Neural crest cell (in vitro differentiated cells): ENCODE measurements around the gene OSBP2. TPM values are rescaled to one million over a fixed set of nuclear protein-coding genes. Genes with fewer than 3 reads are reported as not detected.

ENCODE experiments used
- DNase-seq: peaks from one replicate; pipeline ENCODE4 v3.0.0; 2021; ENCODE audit warnings: low read depth, mixed read lengths, low spot score
- H3K27ac Mint-ChIP-seq: one replicate; pipeline ENCODE4 v1.8.0; 2021; ENCODE audit warnings: mild to moderate bottlenecking, mixed read lengths; ENCODE audit not compliant: unreplicated experiment
- H3K27me3 Mint-ChIP-seq: 2 replicates; pipeline ENCODE4 v1.8.0; 2021; ENCODE audit warnings: low read depth, mild to moderate bottlenecking, mixed read lengths
- H3K36me3 Mint-ChIP-seq: 2 replicates; pipeline ENCODE4 v1.8.0; 2021; ENCODE audit warnings: low read depth, mild to moderate bottlenecking, mixed read lengths
- H3K4me1 Mint-ChIP-seq: 2 replicates; pipeline ENCODE4 v1.8.0; 2021; ENCODE audit warnings: mixed read lengths
- H3K4me3 Mint-ChIP-seq: one replicate; pipeline ENCODE4 v1.8.0; 2021; ENCODE audit warnings: mild to moderate bottlenecking, mixed read lengths
- H3K9me3 Mint-ChIP-seq: 2 replicates; pipeline ENCODE4 v1.8.0; 2021; ENCODE audit warnings: mixed read lengths
- CTCF ChIP-seq: fragments of 200-600 bp; sonication (generic); conservative IDR thresholded peaks from 2 replicates; pipeline ENCODE4 v1.5.0; 2021; ENCODE audit warnings: antibody characterized with exemption, mild to moderate bottlenecking
- long read RNA-seq: library from polyadenylated mRNA; unstranded; transcript quantifications from one replicate; pipeline ENCODE4 v2.0.0, GENCODE V29; 2020
- total RNA-seq: library from RNA; stranded (reverse); gene quantifications from 2 replicates; pipeline ENCODE4 v1.2.1, GENCODE V29; 2021

Gene OSBP2
- 2.8 TPM in 2 replicates for total RNA-seq
- long read RNA-seq, partial matches to known transcripts: 1 of 4 reads
- long read RNA-seq, other reads (novel, unspliced or antisense): 3 of 4 reads

GRCh38 chr22:30694640-30695350, at the start of gene OSBP2:
OSBP2 (plus strand) TSS chr22:30694874; CDS start chr22:30694910, 36 bp downstream.
- H3K36me3 Mint-ChIP-seq: no peaks in the 10 kb centered on the region
- TF ChIP-seq CTCF: no peak

GRCh38 chr22:30646518-30647160, 48.0 kb upstream of the OSBP2 start:
- TF ChIP-seq CTCF: no peak
- no peaks in the 10 kb centered on the region for H3K36me3 Mint-ChIP-seq
- no peak overlapping the region for H3K27ac Mint-ChIP-seq
- no peak for DNase-seq
- H3K9me3 Mint-ChIP-seq: no peaks in the 10 kb centered on the region
- H3K4me3 Mint-ChIP-seq: no peak overlapping the region
- H3K27me3 Mint-ChIP-seq: no peaks in the 10 kb centered on the region
- H3K4me1 Mint-ChIP-seq: peaks cover 4% of the 10 kb centered on the region

More at GRCh38 chr22:30694640-30695350, at the start of gene OSBP2:
- Mint-ChIP-seq H3K27ac (peak within 1 kb of the TSS; percentile 90), H3K9me3 (no peaks in the 10 kb centered on the region), H3K4me3 (peak within 1 kb of the TSS; percentile 93), H3K27me3 (peaks cover 22% of the 10 kb centered on the region), H3K4me1 (peaks cover 21% of the 10 kb centered on the region)
- peak; percentile 48 for DNase-seq

- no peaks in the 10 kb centered on the region for H3K36me3 Mint-ChIP-seq
- no peak overlapping the region for H3K4me3 Mint-ChIP-seq
- no peaks in the 10 kb centered on the region for H3K9me3 Mint-ChIP-seq
Observed at GRCh38 chr22:30647536-30647935, 47.1 kb upstream of the OSBP2 start.

GRCh38 chr22:30648825-30649224, 45.8 kb upstream of the OSBP2 start:
- TF ChIP-seq CTCF: no peak
- H3K4me3 Mint-ChIP-seq: no peak overlapping the region
- peaks cover 4% of the 10 kb centered on the region for H3K4me1 Mint-ChIP-seq
- no peaks in the 10 kb centered on the region for H3K36me3 Mint-ChIP-seq
- no peak overlapping the region for H3K27ac Mint-ChIP-seq
- no peaks in the 10 kb centered on the region for H3K9me3 Mint-ChIP-seq
- DNase-seq: no peak
- no peaks in the 10 kb centered on the region for H3K27me3 Mint-ChIP-seq

More at GRCh38 chr22:30647536-30647935, 47.1 kb upstream of the OSBP2 start:
- H3K27ac Mint-ChIP-seq: no peak overlapping the region
- TF ChIP-seq CTCF: no peak
- H3K27me3 Mint-ChIP-seq: no peaks in the 10 kb centered on the region
- peaks cover 4% of the 10 kb centered on the region for H3K4me1 Mint-ChIP-seq
- no peak for DNase-seq

GRCh38 chr22:30649430-30650007, 45.2 kb upstream of the OSBP2 start:
- H3K27me3 Mint-ChIP-seq: no peaks in the 10 kb centered on the region
- TF ChIP-seq CTCF: no peak
- no peak overlapping the region for H3K4me3 Mint-ChIP-seq
- H3K9me3 Mint-ChIP-seq: no peaks in the 10 kb centered on the region
- H3K4me1 Mint-ChIP-seq: peaks cover 4% of the 10 kb centered on the region
- H3K27ac Mint-ChIP-seq: no peak overlapping the region
- DNase-seq: no peak
- no peaks in the 10 kb centered on the region for H3K36me3 Mint-ChIP-seq
